Transverse colon (tissue), 4 donors: ENCODE data around the gene BAHCC1. TPM values are rescaled to one million over a fixed set of nuclear protein-coding genes. Genes with fewer than 3 reads are reported as not detected.

Experiments
- DNase-seq: peaks from one replicate; pipeline ENCODE4 v3.0.0-alpha.2; 2019
- H3K27ac ChIP-seq, 4 donors: fragments of 200-600 bp; sonication (generic); 2 replicates each; pipeline ENCODE4 v1.5.1; 2016 to 2018; ENCODE audit warnings: inconsistent platforms in 4 of 4
- H3K27me3 ChIP-seq: fragments of 200-600 bp; sonication (generic); 2 replicates; pipeline ENCODE4 v1.5.1; 2017; ENCODE audit warnings: inconsistent platforms
- H3K36me3 ChIP-seq, 4 donors: fragments of 200-600 bp; sonication (generic); 2 replicates each; pipeline ENCODE4 v1.5.1; 2017 to 2019; ENCODE audit warnings: inconsistent platforms in 4 of 4
- H3K4me1 ChIP-seq, 4 donors: fragments of 200-600 bp; sonication (generic); 2 replicates each; pipeline ENCODE4 v1.5.1; 2017 to 2020; ENCODE audit warnings: inconsistent platforms in 4 of 4
- H3K4me3 ChIP-seq, 4 donors: fragments of 200-600 bp; sonication (generic); 1 replicate in 1 of 4; 2 replicates in 3 of 4; pipeline versions ENCODE4 v1.5.1 to v1.6.1; 2017 to 2019; ENCODE audit warnings: inconsistent platforms in 4 of 4
- H3K9me3 ChIP-seq, 2 donors: fragments of 200-600 bp; sonication (generic); 2 replicates each; pipeline ENCODE4 v1.5.1; 2017 to 2019; ENCODE audit warnings: inconsistent platforms in 2 of 2
- CTCF ChIP-seq, 5 experiments: fragments of 200-600 bp in 3 of 5; fragments of 450-650 bp in 2 of 5; sonication (generic) in 3 of 5; IDR thresholded peaks; 1 replicate in 2 of 5; 2 replicates in 3 of 5; pipeline ENCODE4 v1.5.1; 2016 to 2017; ENCODE audit warnings: antibody characterized with exemption in 5 of 5, inconsistent platforms in 3 of 5, mild to moderate bottlenecking in 2 of 5, moderate library complexity in 1 of 5
- EP300 ChIP-seq: sonication (generic); formaldehyde crosslinking; IDR thresholded peaks from one replicate; pipeline ENCODE4 v1.6.1; 2017; ENCODE audit warnings: antibody characterized with exemption, low read depth
- POLR2A ChIP-seq: fragments of 450-650 bp; IDR thresholded peaks from one replicate; pipeline ENCODE4 v1.6.1; 2016; ENCODE audit warnings: antibody characterized with exemption, mild to moderate bottlenecking, moderate library complexity
- POLR2AphosphoS5 ChIP-seq, 3 donors: sonication (generic); formaldehyde crosslinking; IDR thresholded peaks; one replicate each; pipeline ENCODE4 v1.6.1; 2016; ENCODE audit warnings: antibody characterized with exemption in 3 of 3
- WGBS, 2 donors: methylation state at CpG; one replicate each; pipeline ENCODE4 v1.1.5; 2018; ENCODE audit warnings: low coverage in 1 of 2; 5-methylcytosine and 5-hydroxymethylcytosine counted together
- in situ Hi-C, 4 donors: fragments of 200-750 bp; cut with MboI; loops; one replicate each; pipeline versions ENCODE4 v1.15.0 to v1.15.1; 2017; ENCODE audit warnings: low sequenced_read_pairs in 3 of 4, low pct_ligation_motif_present in 1 of 4, low pct_unique_long_range_greater_than_20kb in 1 of 4
- intact Hi-C: fragments of 100-400 bp; cut with DNase I; formaldehyde crosslinking; loops from one replicate; pipeline ENCODE4 v1.15.1; 2023; ENCODE audit warnings: low total_unique reads
- total RNA-seq, 4 donors: library from RNA; depleted of rRNA; stranded (reverse); fragments of >200 nt; gene quantifications; one replicate each; pipeline ENCODE4 v1.1.0, GENCODE V29; 2016

Gene BAHCC1
- total RNA-seq, 4 donors from 2014 or later: 8.7 to 133 (median 12.4) TPM

- in situ Hi-C loops (loop anchor here in 1 of 4 donors (25.0 kb wide), 2 partner anchors 92 to 108 kb away; partner anchors contain the start of gene SLC38A10), intact Hi-C loops (no loop called here)
- Histone ChIP-seq H3K9me3 (no peaks in the 10 kb centered on the region), H3K4me3 (no peak overlapping the region), H3K4me1 (no peaks in the 10 kb centered on the region), H3K27ac (peak overlapping the region in 1 of 4 donors; percentile 29), H3K27me3 (no peaks in the 10 kb centered on the region), H3K36me3 (no peaks in the 10 kb centered on the region)
- TF ChIP-seq CTCF (IDR thresholded peaks at IDR 0.05): no peak
- TF ChIP-seq EP300: no peak
- no peak for TF ChIP-seq POLR2AphosphoS5 (IDR thresholded peaks at IDR 0.05)
- TF ChIP-seq POLR2A: no peak
- DNase-seq: no peak
- 83% methylated on average over 11 of the region's 11 CpGs; no CpG with 5 or more reads in 1 of the 2 donors for WGBS, 2 donors
Observed at GRCh38 chr17:81378941-81379511, 16.2 kb upstream of the BAHCC1 start.

DNA sequence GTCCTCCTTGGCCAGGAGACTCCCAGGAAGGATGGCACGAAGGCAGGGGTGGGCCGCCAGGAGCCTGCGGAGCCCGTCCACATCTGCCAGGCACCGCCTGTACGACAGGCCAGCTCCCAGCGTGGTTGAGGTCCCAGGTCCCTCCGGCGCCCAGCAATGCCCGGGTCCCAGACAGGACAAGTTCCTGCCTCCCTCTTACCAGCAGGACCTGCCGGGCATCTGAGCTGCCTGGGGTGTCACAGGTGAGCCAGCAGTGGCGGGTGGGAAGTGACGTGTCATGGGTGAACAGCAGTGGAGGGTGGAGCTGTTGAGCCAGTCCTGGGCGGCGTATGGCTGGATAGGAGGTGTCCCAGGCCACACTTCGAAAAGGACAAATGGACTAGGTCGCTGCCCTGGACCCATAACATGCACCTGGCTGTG, 15.7 kb upstream of the BAHCC1 start:
- TF ChIP-seq EP300 (no peak), POLR2A (peak; percentile 47), CTCF (IDR thresholded peaks at IDR 0.05) (peak in 1 of 5 experiments; percentile 10), POLR2AphosphoS5 (IDR thresholded peaks at IDR 0.05) (peak in 1 of 3 donors; percentile 32)
- H3K4me1 ChIP-seq: no peaks in the 10 kb centered on the region
- intact Hi-C loops: no loop called here
- in situ Hi-C loops: loop anchor here in 1 of 4 donors (25.0 kb wide), 2 partner anchors 92 to 108 kb away; partner anchors contain the start of gene SLC38A10
- peak overlapping the region in 1 of 4 donors; percentile 29 for H3K27ac ChIP-seq
- DNase-seq: peak; percentile 81
- H3K27me3 ChIP-seq: no peaks in the 10 kb centered on the region
- whole genome bisulfite sequencing, 2 donors: 62% methylated on average over 17 of the region's 17 CpGs; no CpG with 5 or more reads in 1 of the 2 donors
- no peaks in the 10 kb centered on the region for H3K9me3 ChIP-seq
- no peak overlapping the region for H3K4me3 ChIP-seq
- no peaks in the 10 kb centered on the region for H3K36me3 ChIP-seq

DNA sequence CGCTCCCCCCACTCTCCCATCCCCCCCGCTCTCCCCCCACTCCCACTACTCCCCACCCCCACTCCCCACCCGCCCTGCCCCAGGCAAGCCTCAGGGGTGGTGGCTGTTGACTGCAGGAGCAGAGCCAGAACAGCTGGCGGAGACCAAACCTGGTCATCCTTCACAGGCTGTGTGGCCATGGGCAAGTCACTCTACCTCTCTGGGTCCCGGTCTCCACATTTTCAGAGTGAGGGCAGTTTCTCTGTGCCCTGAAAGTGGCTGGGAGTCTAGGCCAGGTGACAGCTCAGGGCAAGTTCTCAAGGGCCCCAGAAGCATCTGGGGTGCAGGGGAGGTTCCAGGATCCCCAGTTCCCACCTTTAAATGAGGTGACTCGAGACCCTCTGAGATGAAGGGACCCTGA, 15.1 kb upstream of the BAHCC1 start:
- H3K27ac ChIP-seq: no peak overlapping the region
- intact Hi-C loops (no loop called here), in situ Hi-C loops (loop anchor here in 1 of 4 donors (25.0 kb wide), 2 partner anchors 93 to 107 kb away; partner anchors contain the start of gene SLC38A10)
- no peak for DNase-seq
- WGBS, 2 donors: 81% methylated on average over 2 of the region's 6 CpGs; no CpG with 5 or more reads in 1 of the 2 donors
- H3K4me1 ChIP-seq: no peaks in the 10 kb centered on the region
- TF ChIP-seq CTCF (IDR thresholded peaks at IDR 0.05) (no peak), POLR2A (no peak), EP300 (no peak), POLR2AphosphoS5 (IDR thresholded peaks at IDR 0.05) (no peak)
- H3K27me3 ChIP-seq: no peaks in the 10 kb centered on the region
- H3K9me3 ChIP-seq: no peaks in the 10 kb centered on the region
- H3K4me3 ChIP-seq: no peak overlapping the region
- H3K36me3 ChIP-seq: no peaks in the 10 kb centered on the region

DNA sequence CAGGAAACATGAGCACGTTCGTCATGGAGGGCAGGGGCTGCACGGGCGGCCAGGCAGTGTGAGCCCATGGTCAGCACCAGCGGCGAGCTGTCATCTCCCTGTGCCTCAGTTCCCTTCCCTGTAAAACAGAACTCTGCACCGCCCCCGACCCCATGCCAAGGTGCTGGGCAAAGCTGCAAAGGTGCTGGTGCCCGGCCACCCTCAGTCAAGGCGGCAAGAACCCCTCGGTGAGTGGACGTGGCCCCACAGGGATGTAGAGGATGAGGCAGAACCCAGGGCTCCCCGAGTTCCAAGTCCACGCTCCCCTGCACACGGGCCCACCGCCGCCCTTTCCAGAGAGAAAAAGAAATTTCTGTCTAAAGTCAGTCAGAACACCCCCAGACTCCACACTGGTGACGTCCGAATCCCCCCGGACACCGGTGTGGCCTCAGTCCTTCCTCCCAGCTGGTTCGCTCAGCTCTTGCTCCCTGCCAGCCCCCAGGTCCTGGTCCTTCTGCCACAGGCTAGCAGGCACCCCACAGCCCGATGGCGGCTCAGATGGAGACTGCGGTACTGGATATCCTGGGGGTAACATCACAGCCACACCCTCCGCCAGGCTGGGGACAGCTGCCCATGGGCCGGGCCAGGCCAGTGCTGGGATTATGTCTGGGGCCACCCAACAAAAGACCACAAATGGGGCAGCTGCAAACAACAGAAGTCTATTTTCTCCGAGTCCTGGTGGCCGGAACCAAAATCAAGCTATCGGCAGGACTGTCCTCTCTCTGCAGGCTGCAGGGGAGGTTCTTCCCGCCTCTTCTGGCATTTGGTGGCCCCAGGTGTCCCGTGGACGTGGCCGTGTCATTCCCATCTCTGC, 14.4 kb upstream of the BAHCC1 start:
- Histone ChIP-seq H3K4me1 (peaks cover 3 to 6% (median 4%) of the 10 kb centered on the region in 4 donors), H3K4me3 (no peak overlapping the region)

More for the DNA sequence above, 14.4 kb upstream of the BAHCC1 start:
- intact Hi-C loops (no loop called here), in situ Hi-C loops (loop anchor here in 1 of 4 donors (25.0 kb wide), 2 partner anchors 94 to 106 kb away; partner anchors contain the start of gene SLC38A10)
- Histone ChIP-seq H3K27ac (no peak overlapping the region), H3K36me3 (no peaks in the 10 kb centered on the region), H3K27me3 (no peaks in the 10 kb centered on the region), H3K9me3 (no peaks in the 10 kb centered on the region)
- TF ChIP-seq POLR2A: no peak
- TF ChIP-seq CTCF (IDR thresholded peaks at IDR 0.05): no peak
- TF ChIP-seq POLR2AphosphoS5 (IDR thresholded peaks at IDR 0.05): no peak
- no peak for TF ChIP-seq EP300
- 65 to 83% methylated on average over 4 to 32 of the region's 34 CpGs for WGBS, 2 donors
- DNase-seq: no peak
